Gastrocnemius medialis (tissue), 4 donors: ENCODE results near the gene TOMM22.

Source experiments
- POLR2A ChIP-seq, 2 donors: fragments of 450-650 bp; IDR thresholded peaks; one replicate each; pipeline ENCODE4 v1.6.1; 2017; ENCODE audit warnings: antibody characterized with exemption in 2 of 2, mild to moderate bottlenecking in 2 of 2, moderate library complexity in 2 of 2
- TF ChIP-seq, protein P1 (sequence below), 5 experiments: fragments of 450-650 bp in 3 of 5; fragments of 200-600 bp in 2 of 5; sonication (generic) in 2 of 5; IDR thresholded peaks in 4 of 5; conservative IDR thresholded peaks in 1 of 5; 1 replicate in 4 of 5; 2 replicates in 1 of 5; pipeline ENCODE4 v1.5.1; 2016 to 2019; ENCODE audit warnings: antibody characterized with exemption in 5 of 5, mild to moderate bottlenecking in 3 of 5, moderate library complexity in 3 of 5

- TF ChIP-seq, protein P1, sequence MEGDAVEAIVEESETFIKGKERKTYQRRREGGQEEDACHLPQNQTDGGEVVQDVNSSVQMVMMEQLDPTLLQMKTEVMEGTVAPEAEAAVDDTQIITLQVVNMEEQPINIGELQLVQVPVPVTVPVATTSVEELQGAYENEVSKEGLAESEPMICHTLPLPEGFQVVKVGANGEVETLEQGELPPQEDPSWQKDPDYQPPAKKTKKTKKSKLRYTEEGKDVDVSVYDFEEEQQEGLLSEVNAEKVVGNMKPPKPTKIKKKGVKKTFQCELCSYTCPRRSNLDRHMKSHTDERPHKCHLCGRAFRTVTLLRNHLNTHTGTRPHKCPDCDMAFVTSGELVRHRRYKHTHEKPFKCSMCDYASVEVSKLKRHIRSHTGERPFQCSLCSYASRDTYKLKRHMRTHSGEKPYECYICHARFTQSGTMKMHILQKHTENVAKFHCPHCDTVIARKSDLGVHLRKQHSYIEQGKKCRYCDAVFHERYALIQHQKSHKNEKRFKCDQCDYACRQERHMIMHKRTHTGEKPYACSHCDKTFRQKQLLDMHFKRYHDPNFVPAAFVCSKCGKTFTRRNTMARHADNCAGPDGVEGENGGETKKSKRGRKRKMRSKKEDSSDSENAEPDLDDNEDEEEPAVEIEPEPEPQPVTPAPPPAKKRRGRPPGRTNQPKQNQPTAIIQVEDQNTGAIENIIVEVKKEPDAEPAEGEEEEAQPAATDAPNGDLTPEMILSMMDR (IDR thresholded peaks at IDR 0.05 in 4 of 5, conservative IDR thresholded peaks at IDR 0.05 in 1 of 5): no peak
- no peak for TF ChIP-seq POLR2A (IDR thresholded peaks at IDR 0.05)
Measured at GRCh38 chr22:38638216-38638615, 43.5 kb upstream of the TOMM22 start.
